Measurements from ENCODE around the gene CSF3R.

The CSF3R gene

GRCh38 chr1:36482724-36483388 is at the start of gene CSF3R:
TSS of gene CSF3R (minus strand) at chr1:36482913. CDS start at chr1:36479496, 3,417 bp downstream.
- Histone ChIP-seq H3K4me3 (ENCODE audit: low read depth, low read length) (no peak within 1 kb of the TSS), H3K4me1 (ENCODE audit: control insufficient read depth, insufficient read depth, low read length) (peaks cover 17% of the 10 kb centered on the region; the same call in 1 of the 2 replicates), H3K9me3 (ENCODE audit: control insufficient read depth, insufficient read depth, low read depth, low read length) (no peaks in the 10 kb centered on the region), H3K9ac (ENCODE audit: low read length) (no peak within 1 kb of the TSS), H3K27ac (ENCODE audit: low read depth, low read length) (no peak within 1 kb of the TSS), H3K36me3 (ENCODE audit: control insufficient read depth, insufficient read depth, low read length) (no peaks in the 10 kb centered on the region), H3K27me3 (ENCODE audit: control insufficient read depth, insufficient read depth, low read length) (peaks cover 10% of the 10 kb centered on the region; the same call in 1 of the 2 replicates)

GRCh38 chr1:36531833-36532232 is 49.1 kb upstream of the CSF3R start:
- no peaks in the 10 kb centered on the region for H3K36me3 ChIP-seq (ENCODE audit: control insufficient read depth, insufficient read depth, low read length)
- H3K9me3 ChIP-seq (ENCODE audit: control insufficient read depth, insufficient read depth, low read depth, low read length): peaks cover 7% of the 10 kb centered on the region; the same call in 1 of the 2 replicates
- no peaks in the 10 kb centered on the region for H3K27me3 ChIP-seq (ENCODE audit: control insufficient read depth, insufficient read depth, low read length)
- H3K9ac ChIP-seq (ENCODE audit: low read length): no peak overlapping the region
- H3K4me1 ChIP-seq (ENCODE audit: control insufficient read depth, insufficient read depth, low read length): no peaks in the 10 kb centered on the region
- no peak overlapping the region for H3K4me3 ChIP-seq (ENCODE audit: low read depth, low read length)
- H3K27ac ChIP-seq (ENCODE audit: low read depth, low read length): no peak overlapping the region

GRCh38 chr1:36530791-36531190 is 48.1 kb upstream of the CSF3R start:
- Histone ChIP-seq H3K9ac (ENCODE audit: low read length) (no peak overlapping the region), H3K27ac (ENCODE audit: low read depth, low read length) (no peak overlapping the region), H3K27me3 (ENCODE audit: control insufficient read depth, insufficient read depth, low read length) (no peaks in the 10 kb centered on the region), H3K4me1 (ENCODE audit: control insufficient read depth, insufficient read depth, low read length) (no peaks in the 10 kb centered on the region), H3K36me3 (ENCODE audit: control insufficient read depth, insufficient read depth, low read length) (no peaks in the 10 kb centered on the region), H3K4me3 (ENCODE audit: low read depth, low read length) (no peak overlapping the region), H3K9me3 (ENCODE audit: control insufficient read depth, insufficient read depth, low read depth, low read length) (peaks cover 7% of the 10 kb centered on the region; the same call in 1 of the 2 replicates)

- Histone ChIP-seq H3K9ac (ENCODE audit: low read length) (no peak overlapping the region), H3K27ac (ENCODE audit: low read depth, low read length) (no peak overlapping the region), H3K27me3 (ENCODE audit: control insufficient read depth, insufficient read depth, low read length) (no peaks in the 10 kb centered on the region), H3K36me3 (ENCODE audit: control insufficient read depth, insufficient read depth, low read length) (no peaks in the 10 kb centered on the region), H3K4me3 (ENCODE audit: low read depth, low read length) (no peak overlapping the region), H3K9me3 (ENCODE audit: control insufficient read depth, insufficient read depth, low read depth, low read length) (peaks cover 7% of the 10 kb centered on the region; the same call in 1 of the 2 replicates), H3K4me1 (ENCODE audit: control insufficient read depth, insufficient read depth, low read length) (no peaks in the 10 kb centered on the region)
Observed at GRCh38 chr1:36530261-36530660, 47.5 kb upstream of the CSF3R start.

- no peak overlapping the region for H3K9ac ChIP-seq (ENCODE audit: low read length)
- H3K4me3 ChIP-seq (ENCODE audit: low read depth, low read length): no peak overlapping the region
- H3K9me3 ChIP-seq (ENCODE audit: control insufficient read depth, insufficient read depth, low read depth, low read length): peaks cover 7% of the 10 kb centered on the region; the same call in 1 of the 2 replicates
- no peaks in the 10 kb centered on the region for H3K4me1 ChIP-seq (ENCODE audit: control insufficient read depth, insufficient read depth, low read length)
- no peak overlapping the region for H3K27ac ChIP-seq (ENCODE audit: low read depth, low read length)
- H3K36me3 ChIP-seq (ENCODE audit: control insufficient read depth, insufficient read depth, low read length): no peaks in the 10 kb centered on the region
- H3K27me3 ChIP-seq (ENCODE audit: control insufficient read depth, insufficient read depth, low read length): no peaks in the 10 kb centered on the region
Observed at GRCh38 chr1:36529769-36530260, 47.1 kb upstream of the CSF3R start.

GRCh38 chr1:36528361-36529349 is 45.9 kb upstream of the CSF3R start:
- Histone ChIP-seq H3K27ac (ENCODE audit: low read depth, low read length) (no peak overlapping the region), H3K27me3 (ENCODE audit: control insufficient read depth, insufficient read depth, low read length) (no peaks in the 10 kb centered on the region), H3K36me3 (ENCODE audit: control insufficient read depth, insufficient read depth, low read length) (no peaks in the 10 kb centered on the region), H3K4me3 (ENCODE audit: low read depth, low read length) (no peak overlapping the region), H3K4me1 (ENCODE audit: control insufficient read depth, insufficient read depth, low read length) (peaks cover 8% of the 10 kb centered on the region; the same call in 1 of the 2 replicates), H3K9me3 (ENCODE audit: control insufficient read depth, insufficient read depth, low read depth, low read length) (peaks cover 7% of the 10 kb centered on the region; the same call in 1 of the 2 replicates), H3K9ac (ENCODE audit: low read length) (no peak overlapping the region)

- Histone ChIP-seq H3K4me1 (ENCODE audit: control insufficient read depth, insufficient read depth, low read length) (peaks cover 21% of the 10 kb centered on the region; the same call in 1 of the 2 replicates), H3K9me3 (ENCODE audit: control insufficient read depth, insufficient read depth, low read depth, low read length) (no peaks in the 10 kb centered on the region), H3K4me3 (ENCODE audit: low read depth, low read length) (no peak overlapping the region), H3K36me3 (ENCODE audit: control insufficient read depth, insufficient read depth, low read length) (no peaks in the 10 kb centered on the region), H3K9ac (ENCODE audit: low read length) (no peak overlapping the region), H3K27me3 (ENCODE audit: control insufficient read depth, insufficient read depth, low read length) (no peaks in the 10 kb centered on the region; the same call in 1 of the 2 replicates), H3K27ac (ENCODE audit: low read depth, low read length) (no peak overlapping the region)
Observed at GRCh38 chr1:36525166-36525565, 42.5 kb upstream of the CSF3R start.

- Histone ChIP-seq H3K27ac (ENCODE audit: low read depth, low read length) (no peak overlapping the region), H3K4me1 (ENCODE audit: control insufficient read depth, insufficient read depth, low read length) (peaks cover 23% of the 10 kb centered on the region; the same call in 1 of the 2 replicates), H3K4me3 (ENCODE audit: low read depth, low read length) (no peak overlapping the region), H3K9ac (ENCODE audit: low read length) (no peak overlapping the region), H3K9me3 (ENCODE audit: control insufficient read depth, insufficient read depth, low read depth, low read length) (no peaks in the 10 kb centered on the region), H3K27me3 (ENCODE audit: control insufficient read depth, insufficient read depth, low read length) (no peaks in the 10 kb centered on the region; the same call in 1 of the 2 replicates), H3K36me3 (ENCODE audit: control insufficient read depth, insufficient read depth, low read length) (no peaks in the 10 kb centered on the region)
Observed at GRCh38 chr1:36524359-36525062, 41.8 kb upstream of the CSF3R start.

GRCh38 chr1:36523850-36524249 is 41.1 kb upstream of the CSF3R start:
- no peaks in the 10 kb centered on the region for H3K9me3 ChIP-seq (ENCODE audit: control insufficient read depth, insufficient read depth, low read depth, low read length)
- H3K27me3 ChIP-seq (ENCODE audit: control insufficient read depth, insufficient read depth, low read length): no peaks in the 10 kb centered on the region; the same call in 1 of the 2 replicates
- peaks cover 23% of the 10 kb centered on the region; the same call in 1 of the 2 replicates for H3K4me1 ChIP-seq (ENCODE audit: control insufficient read depth, insufficient read depth, low read length)
- H3K27ac ChIP-seq (ENCODE audit: low read depth, low read length): no peak overlapping the region
- H3K4me3 ChIP-seq (ENCODE audit: low read depth, low read length): no peak overlapping the region
- H3K9ac ChIP-seq (ENCODE audit: low read length): no peak overlapping the region
- H3K36me3 ChIP-seq (ENCODE audit: control insufficient read depth, insufficient read depth, low read length): no peaks in the 10 kb centered on the region

GRCh38 chr1:36523230-36523495 is 40.5 kb upstream of the CSF3R start:
- Histone ChIP-seq H3K27ac (ENCODE audit: low read depth, low read length) (no peak overlapping the region), H3K27me3 (ENCODE audit: control insufficient read depth, insufficient read depth, low read length) (no peaks in the 10 kb centered on the region; the same call in 1 of the 2 replicates), H3K4me1 (ENCODE audit: control insufficient read depth, insufficient read depth, low read length) (peaks cover 23% of the 10 kb centered on the region; the same call in 1 of the 2 replicates), H3K9ac (ENCODE audit: low read length) (no peak overlapping the region), H3K4me3 (ENCODE audit: low read depth, low read length) (no peak overlapping the region), H3K36me3 (ENCODE audit: control insufficient read depth, insufficient read depth, low read length) (no peaks in the 10 kb centered on the region), H3K9me3 (ENCODE audit: control insufficient read depth, insufficient read depth, low read depth, low read length) (no peaks in the 10 kb centered on the region)

Data from HUES6 (cell line).